GM12872 (cell line): ENCODE results near the gene GPR150.

Source experiments
- TF ChIP-seq, protein P1 (sequence below): IDR thresholded peaks from 3 replicates; pipeline ENCODE4 v1.5.1; 2011; ENCODE audit warnings: low read depth, mild to moderate bottlenecking, low read length, moderate library complexity; ENCODE audit not compliant: insufficient read depth

The GPR150 gene

GRCh38 chr5:95670568-95670967 is 50.7 kb downstream of the GPR150 start:
- TF ChIP-seq, protein P1, sequence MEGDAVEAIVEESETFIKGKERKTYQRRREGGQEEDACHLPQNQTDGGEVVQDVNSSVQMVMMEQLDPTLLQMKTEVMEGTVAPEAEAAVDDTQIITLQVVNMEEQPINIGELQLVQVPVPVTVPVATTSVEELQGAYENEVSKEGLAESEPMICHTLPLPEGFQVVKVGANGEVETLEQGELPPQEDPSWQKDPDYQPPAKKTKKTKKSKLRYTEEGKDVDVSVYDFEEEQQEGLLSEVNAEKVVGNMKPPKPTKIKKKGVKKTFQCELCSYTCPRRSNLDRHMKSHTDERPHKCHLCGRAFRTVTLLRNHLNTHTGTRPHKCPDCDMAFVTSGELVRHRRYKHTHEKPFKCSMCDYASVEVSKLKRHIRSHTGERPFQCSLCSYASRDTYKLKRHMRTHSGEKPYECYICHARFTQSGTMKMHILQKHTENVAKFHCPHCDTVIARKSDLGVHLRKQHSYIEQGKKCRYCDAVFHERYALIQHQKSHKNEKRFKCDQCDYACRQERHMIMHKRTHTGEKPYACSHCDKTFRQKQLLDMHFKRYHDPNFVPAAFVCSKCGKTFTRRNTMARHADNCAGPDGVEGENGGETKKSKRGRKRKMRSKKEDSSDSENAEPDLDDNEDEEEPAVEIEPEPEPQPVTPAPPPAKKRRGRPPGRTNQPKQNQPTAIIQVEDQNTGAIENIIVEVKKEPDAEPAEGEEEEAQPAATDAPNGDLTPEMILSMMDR: no peak
